Middle frontal gyrus (tissue), 1 donor: ENCODE measurements around the gene TESK1.
A peak's percentile ranks its signal among the peaks of the same experiment; 100 is the strongest.

ENCODE experiments used
- DNase-seq: peaks from one replicate; pipeline ENCODE4 v3.0.0-alpha.2; 2015; ENCODE audit warnings: low spot score; ENCODE audit errors: extremely low spot score

The TESK1 gene

DNA sequence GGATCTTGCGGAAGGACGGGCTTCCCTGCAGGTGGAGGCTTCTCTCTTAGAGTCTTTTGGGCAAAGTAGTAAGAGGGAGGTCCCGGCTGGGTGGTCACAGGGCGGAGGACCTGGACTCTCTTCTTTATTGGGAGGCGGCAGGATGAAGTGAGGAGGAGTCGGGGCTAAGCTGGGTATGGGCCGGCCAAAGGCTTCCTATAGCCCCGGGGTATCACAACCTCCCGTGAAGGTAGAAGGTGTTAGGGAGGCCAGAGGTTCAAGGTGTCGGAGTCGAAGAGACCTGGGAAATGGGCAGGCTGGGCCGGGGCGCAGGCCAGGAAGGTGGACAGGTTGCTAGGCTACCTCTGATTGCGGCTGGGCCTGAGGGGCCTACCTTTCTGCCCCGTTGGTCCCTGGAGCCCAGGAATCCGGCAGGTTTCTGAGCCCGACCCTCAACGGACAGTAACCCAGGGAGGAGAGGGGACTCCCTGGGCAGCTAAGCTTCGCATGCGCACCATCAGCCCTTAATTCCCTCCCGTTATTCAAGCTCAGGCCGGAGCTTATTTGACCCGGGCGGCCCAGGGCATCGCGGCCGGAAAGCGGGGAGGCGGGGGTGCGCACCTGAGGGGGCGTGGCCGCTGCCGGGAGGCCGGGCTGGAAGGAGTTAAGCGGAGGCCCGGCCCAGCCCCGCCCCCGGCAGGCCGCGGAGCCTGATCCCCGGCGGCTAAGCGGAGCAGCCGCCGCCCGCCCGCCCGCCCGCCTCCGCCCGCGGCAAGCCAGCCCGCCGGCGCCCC is at the start of gene TESK1:
Gene TESK1 (plus strand): TSS at position 685 of the 773 bp plus-strand sequence. CDS start 358 bp downstream, outside the sequence.
- DNase-seq: peak; percentile 21

DNA sequence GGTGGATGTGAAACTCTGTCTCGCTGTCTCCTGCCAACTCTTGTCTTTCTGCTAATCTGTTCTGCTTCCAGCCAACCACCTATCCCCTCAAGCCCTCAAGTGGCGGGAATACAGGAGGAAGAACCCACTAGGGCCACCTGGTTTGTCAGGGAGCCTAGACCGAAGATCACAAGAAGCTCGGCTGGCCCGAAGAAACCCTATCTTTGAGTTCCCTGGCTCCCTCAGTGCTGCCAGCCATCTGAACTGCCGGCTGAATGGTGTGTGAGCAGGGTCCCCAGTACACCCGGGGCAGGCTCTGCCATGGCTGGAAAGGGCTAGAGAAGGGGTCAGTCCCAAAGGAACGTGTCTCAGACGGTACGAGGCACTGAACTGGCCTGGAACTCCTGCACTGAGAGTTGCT is 49.2 kb upstream of the TESK1 start:
- DNase-seq: no peak

GRCh38 chr9:35556776-35557175 is 48.3 kb upstream of the TESK1 start:
- DNase-seq: no peak

DNA sequence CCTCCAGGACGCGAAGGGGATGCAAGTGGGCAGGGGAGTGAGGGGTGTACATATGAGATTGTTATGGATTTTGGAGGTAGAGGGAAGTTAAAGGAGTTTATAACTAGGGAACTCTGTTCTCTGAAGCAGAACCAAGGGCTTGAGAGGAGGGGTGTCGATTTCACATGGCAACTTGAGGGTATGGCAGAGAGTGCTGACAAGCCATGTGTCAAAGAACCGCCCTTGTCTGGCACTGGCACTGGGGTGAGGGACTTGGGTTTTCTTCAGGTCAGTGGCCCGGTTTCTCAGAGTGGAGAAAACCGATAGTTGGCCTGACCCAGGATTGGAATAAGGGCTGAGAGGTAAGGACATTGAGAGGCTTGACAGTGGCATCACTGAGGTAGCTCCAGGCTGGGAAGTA is 47.7 kb upstream of the TESK1 start:
- no peak for DNase-seq

GRCh38 chr9:35558185-35558584 is 46.9 kb upstream of the TESK1 start:
- DNase-seq: no peak

GRCh38 chr9:35559792-35560530 is 45.1 kb upstream of the TESK1 start:
- no peak for DNase-seq

GRCh38 chr9:35560625-35561337 is 44.3 kb upstream of the TESK1 start:
- DNase-seq: no peak

DNA sequence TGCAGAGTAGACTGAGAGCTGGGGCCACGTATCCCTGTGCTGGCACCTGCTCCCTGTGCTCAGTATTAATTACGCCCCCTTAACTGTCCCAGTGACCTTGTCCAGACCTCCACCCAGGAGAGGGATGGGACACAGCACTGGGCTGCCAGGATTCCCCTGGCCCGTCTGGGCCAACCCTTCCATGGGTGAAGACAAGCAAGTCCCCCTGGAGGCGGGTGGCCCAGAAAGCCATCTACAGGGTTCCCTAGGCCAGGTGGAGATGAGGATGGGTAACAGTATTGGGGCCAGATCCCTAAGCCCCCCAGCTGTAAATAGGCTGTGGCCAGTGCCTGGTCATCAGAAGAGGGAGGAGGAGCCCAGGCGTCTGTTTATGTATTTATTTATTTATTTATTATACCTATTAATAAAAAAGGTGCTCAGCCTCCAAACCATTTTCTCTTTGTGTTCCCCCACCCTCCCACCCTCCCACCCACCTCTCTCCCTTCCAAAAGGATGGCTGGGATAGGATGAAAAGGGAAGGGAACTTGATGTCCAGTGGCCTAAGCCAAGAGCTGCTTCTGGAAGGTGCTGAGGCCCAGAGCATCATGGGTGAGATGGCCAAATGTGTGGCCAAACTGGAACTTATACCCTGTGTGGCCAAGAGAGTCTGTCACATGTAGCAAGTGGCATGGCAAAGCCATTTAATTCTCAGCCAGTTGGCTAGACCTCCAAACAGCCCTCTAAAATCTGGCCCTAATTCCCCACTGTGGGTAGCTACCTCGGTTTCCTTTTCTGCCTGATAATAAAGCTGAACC is 43.4 kb upstream of the TESK1 start:
- no peak for DNase-seq

DNA sequence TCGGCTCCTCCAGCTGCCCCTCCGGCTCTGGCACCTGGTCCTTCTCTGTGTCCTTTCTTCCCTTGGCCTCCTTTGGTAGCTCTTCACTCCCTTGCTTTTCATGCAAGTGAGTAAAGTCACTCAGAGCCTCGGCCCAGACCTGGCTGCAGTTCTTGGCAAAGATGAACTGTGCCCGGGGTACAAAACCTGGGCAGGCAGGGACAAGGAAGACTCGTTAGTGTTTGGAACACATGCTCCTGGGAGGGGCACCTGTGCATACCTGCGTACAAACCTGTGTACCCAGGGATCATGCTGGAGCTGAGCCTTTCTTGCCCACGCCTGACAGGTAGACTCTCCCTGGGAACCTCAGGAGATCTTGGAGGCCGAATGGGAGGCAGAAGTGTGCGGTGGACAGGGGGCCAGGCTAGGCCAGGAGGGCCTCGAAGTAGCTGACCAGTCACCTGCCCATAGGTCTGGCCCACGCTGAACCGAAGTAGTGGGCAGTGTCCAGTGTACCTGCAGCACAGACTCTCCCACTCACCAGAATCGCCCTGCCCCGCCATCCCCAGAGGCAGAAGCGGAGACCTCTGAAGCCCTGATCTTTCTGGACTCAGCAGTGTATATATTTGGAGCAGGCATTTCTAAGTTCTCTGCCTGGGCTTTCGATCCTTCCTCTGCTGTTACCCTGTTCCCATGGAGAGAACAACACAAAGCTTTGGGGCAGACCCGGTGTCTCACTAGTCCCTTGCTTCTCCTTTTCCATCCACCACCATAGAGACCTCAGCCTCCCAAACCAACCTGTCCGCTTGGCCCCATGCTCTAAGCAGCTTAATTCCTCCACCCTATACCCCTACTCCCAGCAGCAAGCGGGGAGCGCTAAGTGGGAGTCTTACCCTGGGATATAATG is 41.9 kb upstream of the TESK1 start:
- DNase-seq: no peak

- DNase-seq: no peak
Observed at GRCh38 chr9:35563791-35564197, 41.3 kb upstream of the TESK1 start.

DNA sequence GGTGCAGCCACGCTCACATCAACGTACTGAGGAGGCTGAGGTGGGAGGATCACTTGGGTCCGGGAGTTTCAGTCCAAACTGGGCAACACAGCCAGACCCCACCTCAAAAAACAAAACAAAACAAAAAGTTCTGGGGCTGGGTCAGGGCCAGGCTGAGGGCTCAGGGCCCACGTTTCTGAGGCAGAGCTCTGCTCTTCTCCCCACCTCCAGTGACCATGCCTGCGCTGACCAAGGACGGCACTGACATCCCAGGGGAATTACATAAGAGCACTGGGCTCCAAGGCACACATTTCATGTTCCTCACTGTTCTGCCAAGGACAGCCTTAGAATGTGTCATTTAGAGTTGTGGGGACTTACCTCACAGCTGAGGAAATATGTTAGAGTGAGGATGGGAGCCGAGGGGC is 40.4 kb upstream of the TESK1 start:
- DNase-seq: no peak

- no peak for DNase-seq
Observed at GRCh38 chr9:35566417-35566816, 38.6 kb upstream of the TESK1 start.

DNA sequence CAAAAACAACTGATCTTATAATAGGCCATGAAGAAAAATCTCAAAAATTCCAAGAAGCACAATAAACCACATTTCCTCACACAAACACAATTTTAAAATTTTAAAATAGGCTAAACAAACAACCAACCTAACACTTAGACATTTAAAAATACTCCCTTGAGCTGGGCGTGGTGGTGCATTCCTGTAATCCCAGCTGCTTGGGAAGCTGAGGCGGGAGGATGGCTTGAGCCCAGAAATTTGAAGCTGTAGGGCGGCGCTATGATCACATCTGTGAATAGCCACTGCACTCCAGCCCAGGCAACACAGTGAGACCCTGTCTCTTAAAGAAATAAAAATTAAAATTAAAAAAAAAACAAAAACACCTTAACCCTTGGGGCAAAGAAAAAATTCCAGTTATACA is 36.9 kb upstream of the TESK1 start:
- no peak for DNase-seq

GRCh38 chr9:35569206-35569605 is 35.9 kb upstream of the TESK1 start:
- DNase-seq: no peak

DNA sequence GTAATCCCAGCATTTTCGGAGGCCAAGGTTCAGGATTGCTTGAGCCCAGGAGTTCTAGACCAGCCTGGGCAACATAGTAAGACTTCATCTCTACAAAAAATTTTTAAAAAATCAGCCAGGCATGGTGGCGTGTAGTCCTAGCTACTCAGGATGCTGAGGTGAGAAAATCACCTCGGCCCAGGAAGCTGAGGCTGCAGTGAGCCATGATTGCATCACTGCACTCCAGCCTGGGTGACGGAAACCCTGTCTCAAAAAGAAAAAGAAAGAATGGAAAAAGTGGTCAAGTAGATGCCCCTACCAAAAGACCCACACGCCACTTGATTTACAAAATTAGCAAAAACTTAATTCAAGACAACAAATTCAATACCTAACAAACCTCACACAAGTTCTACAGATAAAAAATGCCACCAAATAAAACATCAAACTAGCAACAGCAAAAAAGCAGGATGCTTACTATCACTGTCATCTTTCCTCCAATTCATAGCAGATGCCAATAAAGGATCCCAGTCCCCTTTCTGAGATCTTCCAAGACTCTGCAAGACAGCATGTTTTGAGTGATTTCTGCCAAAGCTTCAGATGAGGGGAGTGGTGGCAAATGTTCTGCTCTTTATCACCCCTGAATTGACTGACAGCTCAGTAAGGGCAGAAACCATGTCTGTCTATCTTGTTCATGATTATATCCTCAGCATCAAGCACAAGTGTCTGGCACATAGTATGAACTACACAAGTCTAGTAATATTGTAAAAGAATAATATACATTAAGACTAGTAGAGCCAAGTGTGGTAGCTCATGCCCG is 34.2 kb upstream of the TESK1 start:
- no peak for DNase-seq

DNA sequence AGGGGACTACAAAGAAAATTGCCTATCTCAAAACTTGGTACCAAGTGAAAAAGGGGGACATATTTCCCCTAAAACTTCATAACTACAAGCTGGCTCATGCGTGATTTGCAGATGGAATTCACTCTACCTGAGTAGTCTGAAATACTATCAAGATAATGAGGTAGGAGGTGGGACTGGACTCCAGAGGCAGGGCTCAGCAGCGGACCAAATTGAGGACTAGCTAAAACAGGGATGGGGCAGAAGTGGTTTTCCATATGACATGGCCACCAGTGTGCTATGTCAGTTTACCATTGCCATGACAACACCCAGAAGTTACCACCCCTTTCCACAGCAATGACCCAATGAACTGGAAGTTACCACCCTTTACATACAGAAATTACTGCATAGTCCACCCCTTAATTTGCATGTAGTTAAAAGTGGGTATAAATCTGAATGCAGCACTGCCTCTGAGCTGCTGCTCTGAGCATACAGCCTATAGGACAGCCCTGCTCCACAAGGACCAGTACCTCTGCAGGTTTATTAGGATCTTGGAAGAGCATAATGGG is 30.4 kb upstream of the TESK1 start:
- DNase-seq: no peak

- no peak for DNase-seq
Observed at GRCh38 chr9:35575478-35575877, 29.6 kb upstream of the TESK1 start.

DNA sequence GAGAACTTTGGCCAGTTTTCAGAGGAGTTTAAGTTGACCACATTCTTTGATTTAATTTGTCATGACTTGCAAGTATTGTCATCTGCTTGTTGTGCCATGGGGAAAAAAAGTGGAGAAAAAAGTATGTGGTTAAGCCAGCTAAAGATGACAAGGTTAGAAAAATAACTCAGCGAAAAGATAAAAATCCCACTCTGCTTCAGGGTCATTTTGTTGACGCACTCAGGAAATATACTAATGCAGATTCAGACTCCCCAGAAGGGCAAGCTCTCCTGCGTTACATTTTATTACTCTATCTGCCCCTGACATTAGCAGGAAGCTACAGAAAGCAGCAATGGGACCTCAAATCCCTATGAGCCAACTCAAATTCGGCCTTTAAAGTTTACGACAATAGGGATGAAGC is 27.6 kb upstream of the TESK1 start:
- no peak for DNase-seq

- no peak for DNase-seq
Observed at GRCh38 chr9:35579130-35579529, 25.9 kb upstream of the TESK1 start.
